NCI-H2107 treated with DMSO at 0.1 percent for 48 hours (cell line): ENCODE measurements around the gene NT5M.

ENCODE experiments used
- DNase-seq: peaks from one replicate; lab custom pipeline; 2025; ENCODE audit not compliant: unreplicated experiment; lab: John Stamatoyannopoulos, UW

NT5M gene

DNA sequence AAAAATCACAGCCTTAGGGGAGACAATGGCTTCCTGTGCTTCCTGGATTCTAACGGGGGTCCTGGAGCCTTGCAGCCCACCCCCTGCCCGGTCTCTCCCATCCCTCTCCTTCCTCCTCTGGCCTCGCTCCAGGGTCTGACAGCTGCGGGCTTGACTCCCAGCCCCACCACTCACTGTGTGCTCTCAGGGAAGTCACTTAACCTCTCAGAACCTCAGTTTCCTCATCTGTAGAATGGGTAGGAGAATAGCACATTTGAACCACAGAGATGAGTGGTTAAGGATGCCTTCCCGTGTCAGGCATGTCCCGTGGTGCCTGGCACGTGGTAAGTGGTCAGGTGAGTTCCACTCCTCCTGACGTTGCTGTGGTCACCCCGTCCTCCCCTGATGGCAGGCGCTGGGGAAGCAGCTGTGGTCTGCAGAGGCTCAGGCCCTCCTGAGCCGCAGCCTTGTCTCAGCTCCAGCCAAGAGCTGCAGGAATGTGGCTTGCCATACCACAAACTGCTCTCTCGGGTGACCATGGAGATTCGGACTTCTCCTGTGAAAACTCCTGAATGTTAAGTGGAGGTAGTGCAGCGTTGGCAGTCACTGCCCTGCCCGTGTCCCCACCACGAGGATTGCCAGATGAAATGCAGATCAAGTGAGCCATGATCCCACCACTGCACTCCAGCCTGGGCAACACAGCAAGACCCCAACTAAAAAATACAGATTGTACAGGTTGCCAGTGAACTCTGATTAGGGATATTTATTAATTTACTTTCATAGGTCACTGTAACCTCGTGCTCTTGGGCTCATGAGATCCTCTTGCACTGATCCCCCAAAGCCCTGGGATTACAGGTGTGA is 85.7 kb downstream of the NT5M start:
- no peak for DNase-seq

DNA sequence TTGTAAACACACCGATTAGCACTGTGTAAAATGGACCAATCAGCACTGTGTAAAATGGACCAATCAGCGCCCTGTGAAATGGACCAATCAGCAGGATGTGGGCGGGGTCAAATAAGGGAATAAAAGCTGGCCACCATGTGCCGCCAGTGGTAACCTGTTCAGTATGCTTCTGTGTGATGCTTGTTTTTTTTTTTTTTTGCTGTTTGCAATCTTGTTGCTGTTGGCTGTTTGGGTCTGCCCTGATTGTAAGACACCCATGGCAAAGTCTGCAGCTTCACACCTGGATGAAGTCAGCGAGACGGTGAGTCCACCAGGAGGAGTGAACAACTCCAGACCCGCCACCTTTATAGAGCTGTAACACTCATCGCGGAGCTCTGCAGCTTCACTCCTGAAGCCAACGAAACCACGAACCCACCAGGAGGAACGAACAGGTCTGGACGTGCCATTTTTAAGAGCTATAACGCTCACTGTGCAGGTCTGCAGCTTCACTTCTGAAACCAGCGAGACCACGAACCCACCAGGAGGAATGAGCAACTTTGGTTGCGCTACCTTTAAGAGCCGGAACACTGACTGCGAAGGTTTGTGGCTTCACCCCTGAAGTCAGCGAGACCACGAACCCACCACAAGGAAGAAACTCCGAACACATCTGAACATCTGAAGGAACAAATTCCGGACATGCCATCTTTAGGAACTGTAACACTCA is 88.6 kb downstream of the NT5M start:
- no peak for DNase-seq

DNA sequence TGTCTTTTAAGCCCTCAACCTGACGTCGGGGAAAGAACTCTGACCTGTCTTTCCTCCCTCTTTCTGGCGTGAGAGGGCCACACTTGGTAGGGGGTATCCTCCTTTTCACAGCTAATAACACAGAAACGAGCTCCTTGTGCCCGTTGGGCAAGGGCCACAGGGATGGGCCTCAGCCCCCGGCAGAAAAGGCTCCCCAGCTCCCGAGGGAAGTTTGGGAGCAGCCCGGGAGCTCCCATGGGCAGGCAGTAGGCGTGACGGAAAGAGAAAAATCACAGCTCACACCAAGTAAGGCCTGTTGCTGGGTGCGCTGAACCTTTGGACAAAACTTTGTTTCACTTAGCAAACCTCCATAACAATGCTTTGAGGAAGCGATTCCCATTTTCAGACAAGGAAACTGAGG is 90.8 kb downstream of the NT5M start:
- no peak for DNase-seq

DNA sequence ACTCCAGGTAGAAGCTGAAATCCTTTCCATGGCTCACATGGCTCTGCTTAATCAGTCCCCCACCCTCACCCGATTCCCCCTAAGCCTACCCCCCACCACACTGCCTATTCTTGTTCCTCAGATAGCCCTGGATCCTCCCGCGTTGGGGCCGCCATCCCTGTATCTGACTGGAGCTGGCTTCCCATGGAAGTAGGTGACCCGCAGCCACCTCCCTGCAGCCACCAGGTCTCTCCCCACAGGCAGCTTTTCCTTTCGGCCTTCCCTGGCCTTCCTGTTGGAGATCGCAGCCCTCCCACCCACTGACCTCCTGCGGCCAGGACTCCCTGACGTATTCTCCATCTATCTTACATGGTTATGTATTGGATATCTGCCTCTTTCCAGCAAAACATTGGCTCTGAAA is 91.3 kb downstream of the NT5M start:
- no peak for DNase-seq

DNA sequence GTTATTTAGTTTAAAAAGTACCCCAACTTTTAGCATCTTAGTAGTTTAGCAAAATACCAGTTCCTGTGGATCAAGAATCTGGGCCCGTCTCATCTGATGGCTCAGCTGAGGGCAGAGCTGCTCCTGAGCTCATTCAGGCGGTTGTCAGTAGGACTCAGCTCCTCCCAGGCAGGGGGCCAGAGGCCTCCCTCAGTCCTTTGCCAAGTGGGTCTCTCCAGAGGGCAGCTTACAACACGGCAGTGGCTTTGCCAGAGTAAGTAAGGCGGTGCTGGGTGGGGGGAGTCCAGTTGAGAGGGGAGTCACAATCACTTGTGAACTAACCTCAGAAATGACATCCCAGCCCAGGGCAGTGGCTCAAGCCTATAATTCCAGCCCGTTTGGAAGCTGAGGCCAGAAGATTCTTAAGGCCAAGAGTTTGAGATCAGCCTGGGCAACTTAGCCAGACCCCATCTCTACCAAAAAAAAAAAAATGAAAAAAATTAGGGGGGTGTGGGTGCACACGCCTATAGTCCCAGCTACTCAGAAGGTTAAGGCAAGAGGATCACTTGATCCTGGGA is 92.2 kb downstream of the NT5M start:
- no peak for DNase-seq

DNA sequence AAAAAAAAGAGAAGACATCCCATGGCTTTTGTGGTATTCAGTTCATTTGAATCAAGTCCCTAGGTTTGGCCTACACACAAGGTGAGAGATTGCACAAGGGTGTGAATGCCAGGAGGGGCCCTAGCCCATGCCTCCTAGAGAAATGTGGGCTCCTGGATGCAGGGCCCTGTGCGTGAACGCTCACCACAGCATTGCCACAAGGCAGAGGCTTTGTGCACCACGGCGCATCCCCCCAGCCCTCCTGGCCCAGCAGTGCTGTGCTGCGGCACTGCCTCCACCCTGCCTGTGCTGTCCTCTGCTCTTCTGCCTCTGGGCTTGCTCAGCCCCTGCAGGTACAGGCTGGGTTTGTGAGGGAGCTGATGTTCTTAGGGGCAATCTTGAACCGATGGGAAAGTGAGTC is 92.7 kb downstream of the NT5M start:
- no peak for DNase-seq
